NT2/D1 (cell line): ENCODE measurements around the gene OXCT2.

Experiments
- SUZ12 ChIP-seq: IDR thresholded peaks from 2 replicates; pipeline ENCODE4 v1.6.1; 2011; ENCODE audit not compliant: insufficient read length, insufficient read depth; ENCODE audit errors: extremely low read depth
- YY1 ChIP-seq: IDR thresholded peaks from 2 replicates; pipeline ENCODE4 v1.6.1; 2011; ENCODE audit not compliant: insufficient read length, insufficient read depth
- ZNF274 ChIP-seq: IDR thresholded peaks from 2 replicates; pipeline ENCODE4 v1.6.1; 2011; ENCODE audit warnings: mild to moderate bottlenecking, low read depth, low read length

DNA sequence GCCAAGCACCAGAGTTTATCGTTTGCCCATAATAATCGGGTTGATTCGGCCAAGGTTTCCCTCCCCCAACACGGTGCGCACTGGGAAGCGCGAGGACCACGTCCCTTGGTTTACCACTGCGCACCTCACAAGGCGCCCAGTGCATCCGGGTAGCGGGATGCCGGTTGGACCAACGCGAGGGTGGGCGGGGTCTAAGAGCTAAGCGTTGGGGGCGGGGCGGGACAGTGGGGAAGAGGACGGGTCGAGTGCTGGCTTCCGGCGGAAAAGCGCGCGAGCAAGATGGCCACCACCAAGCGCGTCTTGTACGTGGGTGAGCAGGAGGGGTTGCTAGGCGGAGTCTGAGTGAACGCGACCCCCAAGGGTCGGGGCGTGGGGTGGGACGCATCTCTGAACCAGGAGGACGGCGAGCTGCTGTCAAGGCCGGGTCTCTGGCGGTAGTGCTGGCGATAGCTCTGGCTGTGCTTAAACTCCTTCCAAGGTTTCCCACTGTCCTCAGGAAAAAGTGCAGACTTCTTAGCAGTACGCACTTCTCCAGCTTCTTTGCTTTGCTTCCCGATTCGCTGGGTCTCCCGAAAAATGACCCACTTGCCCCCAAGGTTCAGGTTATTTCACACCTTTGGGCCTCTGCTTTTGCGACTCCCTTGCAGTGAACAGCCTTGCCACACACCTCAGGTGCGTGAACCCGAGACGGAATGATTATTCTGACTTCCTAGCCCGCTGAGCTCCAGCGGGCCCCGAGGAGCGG, 32.4 kb downstream of the OXCT2 start, which contains the start of gene PPIE:
- TF ChIP-seq YY1 (peak; percentile 89), SUZ12 (no peak), ZNF274 (no peak)
